Testis (tissue), 3 donors: Measurements from ENCODE around the gene RAD21L1. TPM values are rescaled to one million over a fixed set of nuclear protein-coding genes. Genes with fewer than 3 reads are reported as not detected.
"Not testable (repeated sequence)": the region's sequence is repeated elsewhere in the genome, so short reads cannot be mapped to it uniquely, and the experiment has no call there.

Experiments
- DNase-seq: peaks from one replicate; pipeline ENCODE4 v3.0.0-alpha.2; 2019
- H3K27ac ChIP-seq, 2 donors: fragments of 200-600 bp; sonication (generic); one replicate each; pipeline ENCODE4 v1.5.1; 2019
- H3K27me3 ChIP-seq: fragments of 200-600 bp; sonication (generic); one replicate; pipeline ENCODE4 v1.5.1; 2019
- H3K36me3 ChIP-seq: fragments of 200-600 bp; sonication (generic); one replicate; pipeline ENCODE4 v1.5.1; 2017; ENCODE audit warnings: low read depth; ENCODE audit errors: missing control alignments
- H3K4me1 ChIP-seq: fragments of 200-600 bp; sonication (generic); one replicate; pipeline ENCODE4 v1.5.1; 2019
- H3K4me3 ChIP-seq, 2 donors: fragments of 200-600 bp; sonication (generic); one replicate each; pipeline ENCODE4 v1.5.1; 2017 to 2019
- H3K9me3 ChIP-seq: fragments of 200-600 bp; sonication (generic); one replicate; pipeline ENCODE4 v1.5.1; 2017
- POLR2A ChIP-seq: fragments of 450-650 bp; IDR thresholded peaks from one replicate; pipeline ENCODE4 v1.6.1; 2017; ENCODE audit warnings: antibody characterized with exemption, mild to moderate bottlenecking, moderate library complexity
- WGBS, 2 donors: methylation state at CpG; one replicate each; pipeline ENCODE4 v1.1.5; 2018; 5-methylcytosine and 5-hydroxymethylcytosine counted together
- intact Hi-C: fragments of 100-400 bp; cut with DNase I; formaldehyde crosslinking; loops from one replicate; pipeline ENCODE4 v1.15.1; 2023; ENCODE audit warnings: low total_unique reads
- polyA plus RNA-seq: library from polyadenylated mRNA; stranded (reverse); fragments of 350-450 nt; fragmentation: Illumina TruSeq; extraction: RNeasy Lipid Tissue Mini Kit (QIAGEN cat#74804); gene quantifications from one replicate; pipeline ENCODE4 v1.2.3, GENCODE V29; 2014; ENCODE audit warnings: low read depth, low replicate concordance; ENCODE audit not compliant: insufficient read depth
- total RNA-seq, 2 donors: library from RNA; depleted of rRNA; stranded (reverse); fragments of >200 nt; gene quantifications; one replicate each; pipeline ENCODE4 v1.2.3, GENCODE V29; 2016
- TF ChIP-seq, protein P1 (sequence below), 3 experiments: fragments of 450-650 bp in 2 of 3; fragments of 200-600 bp in 1 of 3; sonication (generic) in 1 of 3; IDR thresholded peaks; one replicate each; pipeline ENCODE4 v1.5.1; 2016 to 2019; ENCODE audit warnings: antibody characterized with exemption in 3 of 3, mild to moderate bottlenecking in 2 of 3, moderate library complexity in 1 of 3

The RAD21L1 gene
- total and polyA plus RNA-seq, 3 donors from 2014 or later, result 7.5 to 13.7 (median 12.1) TPM

DNA sequence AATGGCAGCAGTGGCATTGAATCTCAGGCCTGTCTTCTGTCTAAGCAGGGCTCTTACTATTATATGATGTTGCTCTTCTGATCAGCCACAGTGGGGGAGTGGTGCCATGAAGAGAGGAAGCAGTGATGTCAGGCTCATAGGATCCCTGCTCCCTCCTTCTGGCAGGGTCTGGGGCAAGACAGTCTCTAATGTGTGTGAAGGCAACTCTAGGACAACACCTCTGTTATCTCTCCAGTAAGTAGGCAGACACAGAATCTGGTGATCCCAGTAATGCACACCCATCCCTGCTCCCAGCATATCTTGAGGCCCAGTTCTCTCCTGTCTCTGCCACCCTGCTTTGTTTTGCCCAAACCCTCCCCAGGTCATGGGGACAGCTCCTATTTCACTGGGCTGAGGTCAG is 13.8 kb upstream of the RAD21L1 start:
- no peak for DNase-seq
- intact Hi-C loops, result no loop called here
- Histone ChIP-seq H3K9me3 (no peaks in the 10 kb centered on the region), H3K4me3 (no peak overlapping the region), H3K4me1 (no peaks in the 10 kb centered on the region), H3K27me3 (no peaks in the 10 kb centered on the region), H3K36me3 (no peaks in the 10 kb centered on the region), H3K27ac (no peak overlapping the region)
- TF ChIP-seq POLR2A, result no peak
- TF ChIP-seq, protein P1, sequence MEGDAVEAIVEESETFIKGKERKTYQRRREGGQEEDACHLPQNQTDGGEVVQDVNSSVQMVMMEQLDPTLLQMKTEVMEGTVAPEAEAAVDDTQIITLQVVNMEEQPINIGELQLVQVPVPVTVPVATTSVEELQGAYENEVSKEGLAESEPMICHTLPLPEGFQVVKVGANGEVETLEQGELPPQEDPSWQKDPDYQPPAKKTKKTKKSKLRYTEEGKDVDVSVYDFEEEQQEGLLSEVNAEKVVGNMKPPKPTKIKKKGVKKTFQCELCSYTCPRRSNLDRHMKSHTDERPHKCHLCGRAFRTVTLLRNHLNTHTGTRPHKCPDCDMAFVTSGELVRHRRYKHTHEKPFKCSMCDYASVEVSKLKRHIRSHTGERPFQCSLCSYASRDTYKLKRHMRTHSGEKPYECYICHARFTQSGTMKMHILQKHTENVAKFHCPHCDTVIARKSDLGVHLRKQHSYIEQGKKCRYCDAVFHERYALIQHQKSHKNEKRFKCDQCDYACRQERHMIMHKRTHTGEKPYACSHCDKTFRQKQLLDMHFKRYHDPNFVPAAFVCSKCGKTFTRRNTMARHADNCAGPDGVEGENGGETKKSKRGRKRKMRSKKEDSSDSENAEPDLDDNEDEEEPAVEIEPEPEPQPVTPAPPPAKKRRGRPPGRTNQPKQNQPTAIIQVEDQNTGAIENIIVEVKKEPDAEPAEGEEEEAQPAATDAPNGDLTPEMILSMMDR (IDR thresholded peaks at IDR 0.05), result no peak

DNA sequence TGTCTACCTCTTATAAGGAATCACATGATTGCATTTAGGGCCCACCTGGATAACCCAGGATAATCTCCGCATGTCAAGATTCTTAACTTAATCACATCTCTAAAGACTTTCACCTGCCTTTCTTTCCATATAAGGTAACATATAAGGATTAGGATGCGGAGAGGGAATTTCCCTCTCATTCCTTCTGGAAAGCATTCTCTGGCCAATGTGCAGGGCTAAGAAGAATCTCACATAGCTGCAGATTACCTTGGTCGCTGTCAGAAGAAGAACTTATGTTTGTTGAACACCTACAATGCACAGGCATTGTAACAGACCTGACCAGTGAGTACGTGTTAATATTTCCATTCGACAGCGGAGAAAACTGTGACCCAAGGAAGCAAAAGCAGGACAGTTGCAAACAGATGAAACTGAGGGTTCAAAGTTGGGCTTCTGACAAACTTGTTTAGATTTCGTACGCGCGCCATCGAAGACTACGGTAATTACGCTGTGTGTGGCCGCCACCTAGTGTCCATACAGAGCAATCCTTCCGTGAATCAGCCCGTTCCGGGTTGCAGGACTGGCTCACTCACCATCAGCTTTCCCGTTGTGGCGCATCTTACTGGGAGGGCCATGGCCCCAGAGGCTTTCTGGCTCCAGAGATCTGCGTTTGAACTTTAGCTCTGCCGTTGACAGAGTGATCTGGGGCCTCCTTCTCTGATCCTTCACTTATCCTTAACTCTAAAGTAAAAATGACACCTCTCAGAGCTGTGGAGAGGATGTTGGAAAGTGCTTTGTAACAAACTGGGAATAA is 13.0 kb upstream of the RAD21L1 start:
- DNase-seq, result peak; percentile 83
- no peaks in the 10 kb centered on the region for H3K27me3 ChIP-seq
- no peaks in the 10 kb centered on the region for H3K4me1 ChIP-seq
- no peaks in the 10 kb centered on the region for H3K36me3 ChIP-seq
- H3K27ac ChIP-seq, result no peak overlapping the region
- H3K9me3 ChIP-seq, result no peaks in the 10 kb centered on the region
- TF ChIP-seq POLR2A, result no peak
- TF ChIP-seq, protein P1 (IDR thresholded peaks at IDR 0.05), result peak; percentile 62 to 70 (median 64)
- intact Hi-C loops, result no loop called here
- 30 to 40% methylated on average over 21 of the region's 21 CpGs for WGBS, 2 donors
- no peak overlapping the region for H3K4me3 ChIP-seq

DNA sequence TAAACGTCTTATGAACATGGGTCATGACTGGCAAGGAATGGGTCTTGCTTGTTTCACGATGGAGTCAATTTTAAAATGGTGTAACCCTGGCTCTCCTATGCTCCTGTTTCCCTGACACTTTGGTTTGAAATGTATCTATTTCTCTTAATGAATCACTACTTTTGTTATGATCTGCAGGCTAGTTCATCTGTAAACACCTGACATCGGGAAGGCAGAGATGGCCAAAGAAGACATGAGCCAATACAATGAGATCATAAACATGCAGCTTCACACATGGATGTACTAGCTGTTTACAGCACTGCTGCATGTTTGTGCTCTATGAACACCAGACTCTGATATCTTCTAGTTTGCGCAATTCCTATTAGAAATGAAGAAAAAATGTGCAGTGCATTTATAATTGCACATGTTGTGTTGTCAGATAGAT is 11.0 kb upstream of the RAD21L1 start:
- Histone ChIP-seq H3K27me3 (no peaks in the 10 kb centered on the region), H3K4me1 (no peaks in the 10 kb centered on the region), H3K4me3 (no peak overlapping the region), H3K9me3 (no peaks in the 10 kb centered on the region), H3K36me3 (no peaks in the 10 kb centered on the region), H3K27ac (no peak overlapping the region)
- TF ChIP-seq, protein P1 (IDR thresholded peaks at IDR 0.05), result no peak
- TF ChIP-seq POLR2A, result no peak
- WGBS, 2 donors, result 82 to 84% methylated on average over 4 of the region's 4 CpGs
- intact Hi-C loops, result no loop called here
- no peak for DNase-seq

DNA sequence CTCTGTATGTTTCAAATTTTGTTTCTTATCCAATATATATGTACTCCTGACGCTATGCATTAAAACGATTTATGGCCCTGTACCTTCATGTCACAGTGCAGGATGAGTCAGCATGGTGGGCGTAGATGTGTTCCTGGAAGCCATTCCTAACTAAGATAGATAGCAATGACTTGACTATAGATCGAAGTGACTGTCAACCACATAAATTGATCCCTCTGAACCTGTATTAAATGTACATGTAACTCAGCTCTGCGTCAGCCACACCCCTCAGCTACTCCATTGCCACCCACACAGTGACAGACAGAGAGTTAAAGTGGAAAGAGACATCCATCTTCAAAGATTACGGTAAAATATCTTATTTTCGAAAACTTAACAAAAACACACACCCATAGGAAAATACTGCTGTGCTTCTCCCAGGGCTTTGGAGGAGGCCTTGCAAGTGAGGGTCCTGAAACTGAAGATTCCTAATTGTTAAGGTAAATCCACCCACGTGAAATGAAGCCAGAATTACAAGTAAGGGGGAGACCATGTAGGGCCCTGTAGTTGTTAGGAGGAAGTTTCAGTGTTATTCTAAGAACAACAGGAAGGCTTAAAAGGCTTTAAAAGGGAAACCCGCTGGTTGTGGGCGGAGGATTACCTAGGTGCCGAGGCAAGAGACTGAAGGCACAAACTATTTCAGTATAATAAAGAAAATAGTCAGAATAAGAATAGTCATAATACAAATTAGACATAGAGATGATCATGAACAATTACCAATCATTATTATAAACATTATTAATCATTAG is 10.3 kb upstream of the RAD21L1 start:
- Histone ChIP-seq H3K4me3 (no peak overlapping the region), H3K4me1 (no peaks in the 10 kb centered on the region), H3K27me3 (no peaks in the 10 kb centered on the region), H3K36me3 (no peaks in the 10 kb centered on the region), H3K9me3 (no peaks in the 10 kb centered on the region), H3K27ac (no peak overlapping the region)
- WGBS, 2 donors, result 76 to 84% methylated on average over 11 of the region's 11 CpGs
- TF ChIP-seq POLR2A, result no peak
- TF ChIP-seq, protein P1 (IDR thresholded peaks at IDR 0.05), result no peak
- intact Hi-C loops, result no loop called here
- no peak for DNase-seq

DNA sequence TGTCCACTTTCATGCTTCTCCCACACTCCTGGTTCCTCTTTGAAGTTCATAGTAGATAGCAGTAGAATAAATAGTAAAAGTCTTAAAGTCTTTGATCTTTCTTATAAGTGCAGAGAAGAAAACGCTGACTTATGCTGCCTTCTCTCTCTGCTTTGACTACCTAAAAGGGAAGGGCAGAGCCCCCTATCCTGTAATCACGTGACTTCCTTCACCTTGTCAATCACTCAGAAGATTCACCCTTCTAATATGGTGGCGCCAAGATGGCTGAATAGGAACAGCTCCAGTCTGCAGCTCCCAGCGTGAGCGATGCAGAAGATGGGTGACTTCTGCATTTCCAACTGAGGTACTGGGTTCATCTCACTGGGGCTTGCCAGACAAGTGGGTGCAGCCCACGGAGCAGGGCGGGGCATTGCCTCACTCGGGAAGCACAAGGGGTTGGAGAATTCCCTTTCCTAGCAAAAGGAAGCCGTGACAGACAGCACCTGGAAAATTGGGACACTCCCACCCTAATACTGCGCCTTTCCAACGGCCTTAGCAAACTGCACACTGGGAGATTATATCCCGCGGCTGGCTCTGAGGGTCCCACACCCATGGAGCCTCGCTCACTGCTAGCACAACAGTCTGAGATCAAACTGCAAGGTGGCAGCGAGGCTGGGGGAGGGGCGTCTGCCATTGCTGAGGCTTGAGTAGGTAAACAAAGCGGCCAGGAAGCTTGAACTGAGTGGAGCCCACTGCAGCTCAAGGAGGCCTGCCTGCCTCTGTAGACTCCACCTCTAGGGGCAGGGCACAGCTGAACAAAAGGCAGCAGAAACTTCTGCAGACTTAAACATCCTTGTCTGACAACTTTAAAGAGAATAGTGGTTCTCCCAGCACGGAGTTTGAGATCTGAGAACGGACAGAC is 9.1 kb upstream of the RAD21L1 start:
- H3K36me3 ChIP-seq, intact Hi-C loops, H3K27ac ChIP-seq, DNase-seq, H3K4me3 ChIP-seq, H3K4me1 ChIP-seq, H3K27me3 ChIP-seq, H3K9me3 ChIP-seq: not testable (repeated sequence)
- 74 to 76% methylated on average over 18 to 19 of the region's 19 CpGs for WGBS, 2 donors

DNA sequence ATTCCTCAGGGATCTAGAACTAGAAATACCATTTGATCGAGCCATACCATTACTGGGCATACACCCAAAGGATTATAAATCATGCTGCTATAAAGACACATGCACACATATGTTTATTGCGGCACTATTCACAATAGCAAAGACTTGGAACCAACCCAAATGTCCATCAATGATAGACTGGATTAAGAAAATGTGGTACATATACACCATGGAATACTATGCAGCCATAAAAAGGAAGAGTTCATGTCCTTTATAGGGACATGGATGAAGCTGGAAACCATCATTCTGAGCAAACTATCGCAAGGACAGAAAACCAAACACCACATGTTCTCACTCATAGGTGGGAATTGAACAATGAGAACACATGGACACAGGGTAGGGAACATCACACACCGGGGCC is 3.1 kb upstream of the RAD21L1 start:
- H3K9me3 ChIP-seq, H3K27me3 ChIP-seq, H3K4me1 ChIP-seq, DNase-seq, intact Hi-C loops, H3K4me3 ChIP-seq, H3K27ac ChIP-seq, H3K36me3 ChIP-seq: not testable (repeated sequence)
- 93% methylated on average over 4 of the region's 4 CpGs for WGBS, 2 donors
